GM12875 (cell line): ENCODE data around the gene TPBG.

Experiments
- H3K4me3 ChIP-seq: one replicate; pipeline ENCODE4 v1.5.1; 2011; ENCODE audit warnings: low read depth, low read length, control low read depth
- CTCF ChIP-seq: IDR thresholded peaks from 2 replicates; pipeline ENCODE4 v1.5.1; 2011; ENCODE audit warnings: low read depth, mild to moderate bottlenecking, control low read depth, inconsistent platforms, low read length, moderate library complexity, borderline replicate concordance; ENCODE audit not compliant: insufficient read depth

Gene TPBG

GRCh38 chr6:82396964-82397751, 33.5 kb downstream of the TPBG start:
- H3K4me3 ChIP-seq, result no peak overlapping the region
- TF ChIP-seq CTCF, result no peak

GRCh38 chr6:82397962-82398692, 34.5 kb downstream of the TPBG start:
- no peak overlapping the region for H3K4me3 ChIP-seq
- TF ChIP-seq CTCF, result no peak

GRCh38 chr6:82408952-82409431, 45.4 kb downstream of the TPBG start:
- no peak overlapping the region for H3K4me3 ChIP-seq
- TF ChIP-seq CTCF, result no peak

GRCh38 chr6:82410151-82410648, 46.6 kb downstream of the TPBG start:
- H3K4me3 ChIP-seq, result no peak overlapping the region
- no peak for TF ChIP-seq CTCF

- no peak for TF ChIP-seq CTCF
These were observed 50.3 kb downstream of the TPBG start for GRCh38 chr6:82413868-82414267.

GRCh38 chr6:82415820-82416219, 52.2 kb downstream of the TPBG start:
- no peak overlapping the region for H3K4me3 ChIP-seq
- TF ChIP-seq CTCF, result no peak

More at GRCh38 chr6:82413868-82414267, 50.3 kb downstream of the TPBG start:
- H3K4me3 ChIP-seq, result no peak overlapping the region
